CD4-positive, alpha-beta T cell treated with Interleukin-15 for 4 hours (primary cell): ENCODE measurements around the gene SNED1.

Source experiments
- DNase-seq: peaks from one replicate; pipeline ENCODE4 v3.0.0-alpha.2; 2020; ENCODE audit warnings: low spot score

Gene SNED1

GRCh38 chr2:241068942-241069810, 70.8 kb downstream of the SNED1 start:
- DNase-seq = no peak

GRCh38 chr2:241069821-241070281, 71.4 kb downstream of the SNED1 start:
- DNase-seq = no peak

GRCh38 chr2:241070361-241070760, 71.9 kb downstream of the SNED1 start:
- no peak for DNase-seq

GRCh38 chr2:241070811-241071676, 72.6 kb downstream of the SNED1 start:
- DNase-seq = no peak

GRCh38 chr2:241071677-241072111, 73.3 kb downstream of the SNED1 start:
- DNase-seq = no peak

GRCh38 chr2:241072151-241072550, 73.7 kb downstream of the SNED1 start:
- DNase-seq = no peak

- DNase-seq = no peak
Measured at GRCh38 chr2:241072553-241073165, 74.2 kb downstream of the SNED1 start.

- DNase-seq = no peak
Measured at GRCh38 chr2:241073166-241074064, 75.0 kb downstream of the SNED1 start.

- no peak for DNase-seq
Measured at GRCh38 chr2:241074065-241074818, 75.8 kb downstream of the SNED1 start.

GRCh38 chr2:241074901-241075540, 76.6 kb downstream of the SNED1 start:
- no peak for DNase-seq

- DNase-seq = no peak
Measured at GRCh38 chr2:241080405-241081189, 82.2 kb downstream of the SNED1 start.

GRCh38 chr2:241081190-241081642, 82.8 kb downstream of the SNED1 start:
- DNase-seq = no peak

- no peak for DNase-seq
Measured at GRCh38 chr2:241081643-241082340, 83.4 kb downstream of the SNED1 start.

- no peak for DNase-seq
Measured at GRCh38 chr2:241082341-241083090, 84.1 kb downstream of the SNED1 start.

- no peak for DNase-seq
Measured at GRCh38 chr2:241083091-241083415, 84.6 kb downstream of the SNED1 start.

GRCh38 chr2:241084856-241085444, 86.5 kb downstream of the SNED1 start:
- no peak for DNase-seq

- DNase-seq = no peak
Measured at GRCh38 chr2:241087420-241088268, 89.2 kb downstream of the SNED1 start.
